Endothelial cell of umbilical vein (primary cell): ENCODE measurements around the gene DPYD. TPM values are rescaled to one million over a fixed set of nuclear protein-coding genes. Genes with fewer than 3 reads are reported as not detected.

Source experiments
- BruUV-seq: library from RNA; stranded (reverse); fragments of 400-500 nt; replicated peaks from 2 replicates; lab custom pipeline; 2021; lab: Mats Ljungman, UMichigan
- CTCF ChIA-PET: fragments of 300-600, 350-600 bp; sonication (Branson Sonifier 250); formaldehyde crosslinking; loops from one replicate; lab custom pipeline; 2021; ENCODE audit warnings: antibody characterized with exemption, inconsistent platforms; lab: Charles Lee
- POLR2A ChIA-PET: fragments of 300-600, 350-600 bp; sonication (Branson Sonifier 250); formaldehyde crosslinking; loops from one replicate; lab custom pipeline; 2021; ENCODE audit warnings: antibody characterized with exemption, inconsistent platforms; lab: Charles Lee
- DNase-seq: peaks from one replicate; pipeline ENCODE4 v3.0.0-alpha.2; 2011; ENCODE audit warnings: low read depth, low spot score
- FAIRE-seq: peaks from 2 replicates; lab custom pipeline; 2011; peaks lifted over from hg19 to GRCh38; lab: Jason Lieb, UNC
- H2AFZ ChIP-seq: 2 replicates; pipeline ENCODE4 v1.6.0; 2012; ENCODE audit warnings: low read depth, low read length, control low read depth, inconsistent platforms
- H3K27ac ChIP-seq: 2 replicates; pipeline ENCODE4 v1.5.1; 2011; ENCODE audit warnings: low read depth, mild to moderate bottlenecking, control low read depth, low read length, moderate library complexity; ENCODE audit not compliant: insufficient read depth
- H3K27me3 ChIP-seq, 2 experiments: 2 replicates each; pipeline versions ENCODE4 v1.6.0 to v1.6.1; 2011; ENCODE audit warnings: low read length in 2 of 2, mixed read lengths in 1 of 2; ENCODE audit not compliant: control insufficient read depth in 2 of 2, insufficient read depth in 2 of 2
- H3K36me3 ChIP-seq, 2 experiments: 2 replicates in 1 of 2; 3 replicates in 1 of 2; pipeline ENCODE4 v1.5.1; 2011; ENCODE audit warnings: low read length in 2 of 2, mild to moderate bottlenecking in 1 of 2, moderate library complexity in 1 of 2; ENCODE audit not compliant: control insufficient read depth in 2 of 2, insufficient read depth in 2 of 2; ENCODE audit errors: extremely low read depth in 1 of 2
- H3K4me1 ChIP-seq: 3 replicates; pipeline ENCODE4 v1.5.1; 2011; ENCODE audit warnings: mild to moderate bottlenecking, low read length; ENCODE audit not compliant: control insufficient read depth, insufficient read depth; ENCODE audit errors: extremely low read depth
- H3K4me2 ChIP-seq: 2 replicates; pipeline ENCODE4 v1.6.1; 2011; ENCODE audit warnings: low read length, control low read depth, mixed read lengths; ENCODE audit not compliant: insufficient read depth
- H3K4me3 ChIP-seq, 3 experiments: fragments of 200-600 bp in 1 of 3; sonication (generic), shearing (Covaris generic) in 1 of 3; replicated peaks in 1 of 3; 2 replicates each; pipeline ENCODE4 v1.5.1; 2011 to 2016; ENCODE audit warnings: control low read depth in 3 of 3, low read length in 3 of 3, mild to moderate bottlenecking in 2 of 3, inconsistent platforms in 1 of 3, low read depth in 1 of 3, moderate library complexity in 1 of 3; ENCODE audit not compliant: insufficient read depth in 1 of 3
- H3K79me2 ChIP-seq: 2 replicates; pipeline ENCODE4 v1.6.0; 2012; ENCODE audit warnings: low read length, inconsistent platforms; ENCODE audit not compliant: control insufficient read depth, insufficient read depth
- H3K9ac ChIP-seq: replicated peaks from 2 replicates; pipeline ENCODE3; 2011; ENCODE audit warnings: low read length, control low read depth; ENCODE audit not compliant: insufficient read depth; ENCODE audit errors: extremely low read depth
- H3K9me1 ChIP-seq: replicated peaks from 3 replicates; pipeline ENCODE4 v1.6.0; 2011; ENCODE audit warnings: mild to moderate bottlenecking, low read length; ENCODE audit not compliant: control insufficient read depth, insufficient read depth; ENCODE audit errors: extremely low read depth
- H3K9me3 ChIP-seq: replicated peaks from 2 replicates; pipeline ENCODE4 v1.5.1; 2012; ENCODE audit warnings: low read length, inconsistent platforms; ENCODE audit not compliant: control insufficient read depth, insufficient read depth
- H4K20me1 ChIP-seq: replicated peaks from 2 replicates; pipeline ENCODE3; 2011; ENCODE audit warnings: mild to moderate bottlenecking, low read length; ENCODE audit not compliant: control insufficient read depth, insufficient read depth; ENCODE audit errors: extremely low read depth
- CTCF ChIP-seq, 2 donors: IDR thresholded peaks; 1 replicate in 1 of 2; 2 replicates in 1 of 2; pipeline ENCODE4 v1.5.1; 2011; ENCODE audit warnings: low read length in 2 of 2, mild to moderate bottlenecking in 2 of 2, moderate library complexity in 2 of 2, control low read depth in 1 of 2, inconsistent platforms in 1 of 2, low read depth in 1 of 2; ENCODE audit not compliant: insufficient read depth in 1 of 2; ENCODE audit errors: extremely low read depth in 1 of 2
- EZH2 ChIP-seq: IDR thresholded peaks from 2 replicates; pipeline ENCODE4 v1.6.1; 2012; ENCODE audit warnings: borderline replicate concordance, low read depth, mild to moderate bottlenecking, moderate library complexity, low read length, inconsistent platforms; ENCODE audit not compliant: severe bottlenecking
- FOS ChIP-seq: IDR thresholded peaks from 2 replicates; pipeline ENCODE4 v1.6.1; 2011; ENCODE audit warnings: mild to moderate bottlenecking, low read length, moderate library complexity, borderline replicate concordance; ENCODE audit not compliant: insufficient read depth
- GATA2 ChIP-seq: IDR thresholded peaks from 2 replicates; pipeline ENCODE4 v1.7.0; 2011; ENCODE audit warnings: low read depth, mild to moderate bottlenecking, moderate library complexity, mixed read lengths, low read length; ENCODE audit not compliant: insufficient read length, insufficient read depth
- JUN ChIP-seq: IDR thresholded peaks from 2 replicates; pipeline ENCODE4 v1.6.1; 2011; ENCODE audit warnings: borderline replicate concordance, low read depth; ENCODE audit not compliant: insufficient read length, insufficient read depth
- MAX ChIP-seq: IDR thresholded peaks from 2 replicates; pipeline ENCODE4 v1.6.1; 2011; ENCODE audit not compliant: insufficient read depth, insufficient read length
- MYC ChIP-seq: IDR thresholded peaks from one replicate; pipeline ENCODE4 v1.6.1; 2011; ENCODE audit warnings: mild to moderate bottlenecking, low read depth, low read length
- POLR2A ChIP-seq: IDR thresholded peaks from 2 replicates; pipeline ENCODE4 v1.6.1; 2012; ENCODE audit warnings: low read depth, mild to moderate bottlenecking, control low read depth, low read length
- POLR2AphosphoS5 ChIP-seq: IDR thresholded peaks from 2 replicates; pipeline ENCODE4 v1.6.1; 2012; ENCODE audit warnings: low read depth, mild to moderate bottlenecking, control low read depth, low read length, moderate library complexity; ENCODE audit not compliant: insufficient read depth
- dilution Hi-C: fragments of 300-500 bp; cut with MboI; formaldehyde crosslinking; loops from one replicate; pipeline ENCODE4 v1.15.0; 2019; ENCODE audit warnings: low sequenced_read_pairs; ENCODE audit not compliant: extremely low pct_ligation_motif_present
- intact Hi-C: fragments of 100-400 bp; cut with micrococcal nuclease; formaldehyde crosslinking; loops from one replicate; pipeline ENCODE4 v1.10.0; 2022
- polyA plus RNA-seq, 4 experiments: library from polyadenylated mRNA; depleted of rRNA in 3 of 4; stranded (reverse) in 3 of 4; unstranded in 1 of 4; fragments of >200 nt; gene quantifications; 2 replicates each; pipeline versions ENCODE4 v1.2.1 to v1.2.3, GENCODE V29; 2011 to 2012; ENCODE audit warnings: missing spikeins in 1 of 4
- total RNA-seq: library from RNA; stranded (reverse); gene quantifications from 2 replicates; pipeline ENCODE4 v1.2.3, GENCODE V29; 2021

Gene DPYD
- total and polyA plus RNA-seq, 2 donors (not counting 3 experiments of a cell fraction or from before 2014, with no cell fraction given) = 4.6 to 15.1 TPM

- Histone ChIP-seq H3K4me1 (peaks cover 5% of the 10 kb centered on the region), H3K4me3 (no peak overlapping the region), H2AFZ (no peak overlapping the region), H3K79me2 (no peaks in the 10 kb centered on the region), H3K27ac (no peak overlapping the region), H4K20me1 (no peaks in the 10 kb centered on the region), H3K4me2 (no peak overlapping the region), H3K27me3 (no peaks in the 10 kb centered on the region), H3K36me3 (no peaks in the 10 kb centered on the region), H3K9me1 (no peaks in the 10 kb centered on the region), H3K9ac (no peak overlapping the region), H3K9me3 (no peaks in the 10 kb centered on the region)
- no peak for FAIRE-seq
- no TSS peak for BruUV-seq
- intact Hi-C loops = no loop called here
- no peak for DNase-seq
- CTCF ChIA-PET = no interaction called here
- dilution Hi-C loops = no loop called here
- TF ChIP-seq MAX (no peak), MYC (no peak), POLR2AphosphoS5 (no peak), GATA2 (no peak), EZH2 (no peak), FOS (no peak), POLR2A (no peak), JUN (no peak), CTCF (IDR thresholded peaks at IDR 0.05; ENCODE audit: extremely low read depth in 1 of 2, insufficient read depth in 1 of 2, low read depth in 1 of 2, low read length in 2 of 2) (no peak)
- POLR2A ChIA-PET = no interaction called here
These were observed 380.4 kb downstream of the DPYD start for GRCh38 chr1:97540346-97540888.
